ENCODE measurements around the gene AUNIP. TPM values are rescaled to one million over a fixed set of nuclear protein-coding genes. Genes with fewer than 3 reads are reported as not detected.

The AUNIP gene
- total RNA-seq, 1 experiment from 2014 or later, result 12.1 TPM

DNA sequence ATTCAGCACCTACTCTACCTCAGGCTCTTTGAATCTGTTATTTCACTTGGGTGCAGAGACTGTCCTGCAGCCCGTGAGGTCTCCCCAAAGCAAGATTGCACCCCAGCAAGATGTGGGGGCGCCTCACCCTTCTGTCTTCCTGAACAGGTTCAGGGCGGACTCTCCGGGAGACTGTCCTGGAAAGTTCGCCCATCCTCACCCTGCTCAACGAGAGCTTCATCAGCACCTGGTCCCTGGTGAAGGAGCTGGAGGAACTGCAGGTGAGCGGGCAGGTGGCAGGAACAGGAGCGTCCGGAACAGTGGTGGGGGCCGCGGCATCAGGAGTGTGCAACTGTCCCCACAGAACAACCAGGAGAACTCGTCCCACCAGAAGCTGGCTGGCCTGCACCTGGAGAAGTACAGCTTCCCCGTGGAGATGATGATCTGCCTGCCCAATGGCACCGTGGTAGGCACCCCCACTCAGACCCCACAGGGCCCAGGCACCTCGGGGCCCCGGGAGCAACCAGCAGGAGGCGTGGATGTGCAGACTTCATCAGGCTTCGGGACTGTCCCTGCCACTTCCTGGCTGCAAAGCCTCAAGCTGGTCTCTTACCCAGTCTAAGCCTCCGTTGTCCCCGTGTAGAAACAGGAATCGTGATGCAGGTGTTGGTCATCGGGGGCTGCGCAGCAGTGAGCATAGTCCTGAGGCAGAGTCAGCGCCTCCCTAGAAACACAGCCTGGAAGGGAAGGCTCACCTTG, 45.4 kb downstream of the AUNIP start:
- TF ChIP-seq, protein P1, sequence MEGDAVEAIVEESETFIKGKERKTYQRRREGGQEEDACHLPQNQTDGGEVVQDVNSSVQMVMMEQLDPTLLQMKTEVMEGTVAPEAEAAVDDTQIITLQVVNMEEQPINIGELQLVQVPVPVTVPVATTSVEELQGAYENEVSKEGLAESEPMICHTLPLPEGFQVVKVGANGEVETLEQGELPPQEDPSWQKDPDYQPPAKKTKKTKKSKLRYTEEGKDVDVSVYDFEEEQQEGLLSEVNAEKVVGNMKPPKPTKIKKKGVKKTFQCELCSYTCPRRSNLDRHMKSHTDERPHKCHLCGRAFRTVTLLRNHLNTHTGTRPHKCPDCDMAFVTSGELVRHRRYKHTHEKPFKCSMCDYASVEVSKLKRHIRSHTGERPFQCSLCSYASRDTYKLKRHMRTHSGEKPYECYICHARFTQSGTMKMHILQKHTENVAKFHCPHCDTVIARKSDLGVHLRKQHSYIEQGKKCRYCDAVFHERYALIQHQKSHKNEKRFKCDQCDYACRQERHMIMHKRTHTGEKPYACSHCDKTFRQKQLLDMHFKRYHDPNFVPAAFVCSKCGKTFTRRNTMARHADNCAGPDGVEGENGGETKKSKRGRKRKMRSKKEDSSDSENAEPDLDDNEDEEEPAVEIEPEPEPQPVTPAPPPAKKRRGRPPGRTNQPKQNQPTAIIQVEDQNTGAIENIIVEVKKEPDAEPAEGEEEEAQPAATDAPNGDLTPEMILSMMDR (IDR thresholded peaks at IDR 0.05 in 2 of 3, conservative IDR thresholded peaks at IDR 0.05 in 1 of 3; ENCODE audit: borderline replicate concordance in 1 of 3, insufficient read depth in 1 of 3, low read depth in 2 of 3, low read length in 2 of 3), result 0 out of 6 replicates have a peak, but pooled peaks of 2 of the 3 experiments have one; percentile 4 to 17
- no peak for TF ChIP-seq SP1 (IDR thresholded peaks at IDR 0.05; ENCODE audit: low read depth)
- H2AFZ ChIP-seq (ENCODE audit: low read depth, low read length, poor library complexity, severe bottlenecking), result no peak overlapping the region
- H3K9ac ChIP-seq (ENCODE audit: low read length), result no peak overlapping the region
- peaks cover 15 to 19% of the 10 kb centered on the region in 2 experiments; a peak in 3 of 4 replicates for H3K4me1 ChIP-seq (ENCODE audit: control insufficient read depth in 1 of 2, insufficient read depth in 2 of 2, low read length in 2 of 2)
- ATAC-seq (no peak), DNase-seq (ENCODE audit: low read depth, low spot score) (no peak)
- CTCF ChIA-PET, result no interaction called here
- H3K36me3 ChIP-seq (ENCODE audit: control insufficient read depth in 1 of 2, insufficient read depth in 2 of 2, low read length in 2 of 2), result no peaks in the 10 kb centered on the region; a peak in 1 of 4 replicates
- no peaks in the 10 kb centered on the region for H4K20me1 ChIP-seq (ENCODE audit: insufficient read depth)
- no peaks in the 10 kb centered on the region for H3K9me3 ChIP-seq (ENCODE audit: control insufficient read depth in 1 of 2, insufficient read depth in 1 of 2, low read depth in 1 of 2, low read length in 2 of 2)
- H3K27ac ChIP-seq (ENCODE audit: low read depth, low read length), result no peak overlapping the region
- POLR2A ChIA-PET, result no interaction called here
- H3K79me2 ChIP-seq (ENCODE audit: insufficient read depth, low read length), result no peaks in the 10 kb centered on the region
- H3K4me2 ChIP-seq (ENCODE audit: low read length), result no peak overlapping the region
- H3K27me3 ChIP-seq (ENCODE audit: insufficient read depth, low read length), result no peaks in the 10 kb centered on the region
- BruUV-seq (replicated peaks), result no TSS peak
- no peaks in the 10 kb centered on the region for H3K9me2 ChIP-seq (ENCODE audit: insufficient read depth)
- RAD21 ChIA-PET (ENCODE audit: low non-redundant PET in 1 of 2, low total read pairs in 2 of 2, uncharacterized antibody in 2 of 2, unreplicated experiment in 2 of 2), result no interaction called here
- intact Hi-C loops (cut with micrococcal nuclease), result loop anchor here (10.0 kb wide), 1 partner anchor 559 kb away; no protein-coding TSS in a partner anchor
- H3K4me3 ChIP-seq (replicated peaks in 1 of 2; ENCODE audit: low read depth in 1 of 2, low read length in 2 of 2), result no peak overlapping the region

DNA sequence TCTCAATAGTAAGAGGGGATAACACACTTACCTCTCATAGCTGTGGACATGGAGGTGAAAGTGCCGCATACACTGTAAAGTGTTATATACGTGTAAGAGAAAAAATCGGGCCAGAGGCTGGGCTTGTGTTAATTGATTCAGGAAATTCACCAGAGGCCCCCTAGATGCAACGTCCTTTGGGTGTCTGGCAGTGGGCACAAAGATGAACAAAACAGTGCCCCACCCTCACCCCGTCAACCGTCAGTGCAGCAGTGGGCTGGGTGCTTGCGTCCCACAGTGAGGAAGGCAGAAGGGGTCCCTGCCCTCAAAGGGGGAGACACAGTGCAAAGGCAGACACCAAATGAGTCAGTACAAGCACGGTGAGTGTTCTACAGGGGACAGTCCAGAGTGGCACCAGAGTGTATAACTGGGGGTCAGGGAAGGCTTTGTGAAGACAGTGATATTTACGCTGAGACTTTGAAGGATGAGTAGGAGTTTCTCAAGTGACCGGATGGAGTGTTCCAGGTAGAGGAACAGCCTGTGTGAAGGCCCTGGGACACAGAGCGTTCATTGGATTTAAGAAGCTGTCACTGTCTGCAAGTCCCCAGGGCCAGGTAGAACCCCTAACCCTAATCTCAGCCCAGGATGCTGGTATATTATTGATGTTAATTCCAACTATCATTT, 46.1 kb downstream of the AUNIP start:
- Histone ChIP-seq H3K79me2 (ENCODE audit: insufficient read depth, low read length) (no peaks in the 10 kb centered on the region), H3K36me3 (ENCODE audit: control insufficient read depth in 1 of 2, insufficient read depth in 2 of 2, low read length in 2 of 2) (no peaks in the 10 kb centered on the region; a peak in 1 of 4 replicates), H4K20me1 (ENCODE audit: insufficient read depth) (no peaks in the 10 kb centered on the region), H3K4me3 (replicated peaks in 1 of 2; ENCODE audit: low read depth in 1 of 2, low read length in 2 of 2) (no peak overlapping the region), H3K27me3 (ENCODE audit: insufficient read depth, low read length) (no peaks in the 10 kb centered on the region), H3K9ac (ENCODE audit: low read length) (no peak overlapping the region), H3K4me2 (ENCODE audit: low read length) (no peak overlapping the region), H3K9me2 (ENCODE audit: insufficient read depth) (no peaks in the 10 kb centered on the region), H3K9me3 (ENCODE audit: control insufficient read depth in 1 of 2, insufficient read depth in 1 of 2, low read depth in 1 of 2, low read length in 2 of 2) (no peaks in the 10 kb centered on the region), H3K4me1 (ENCODE audit: control insufficient read depth in 1 of 2, insufficient read depth in 2 of 2, low read length in 2 of 2) (peaks cover 8 to 12% of the 10 kb centered on the region in 2 experiments; a peak in 3 of 4 replicates), H3K27ac (ENCODE audit: low read depth, low read length) (no peak overlapping the region), H2AFZ (ENCODE audit: low read depth, low read length, poor library complexity, severe bottlenecking) (no peak overlapping the region)
- ATAC-seq (no peak), DNase-seq (ENCODE audit: low read depth, low spot score) (no peak)
- BruUV-seq (replicated peaks), result no TSS peak
- ChIA-PET RAD21 (ENCODE audit: low non-redundant PET in 1 of 2, low total read pairs in 2 of 2, uncharacterized antibody in 2 of 2, unreplicated experiment in 2 of 2) (no interaction called here), POLR2A (no interaction called here), CTCF (no interaction called here)
- intact Hi-C loops (cut with micrococcal nuclease), result loop anchor here (10.0 kb wide), 1 partner anchor 558 kb away; no protein-coding TSS in a partner anchor
- TF ChIP-seq SP1 (IDR thresholded peaks at IDR 0.05; ENCODE audit: low read depth), result no peak
- no peak for TF ChIP-seq JUND (IDR thresholded peaks at IDR 0.05)
- no peak for TF ChIP-seq CEBPB (IDR thresholded peaks at IDR 0.05; ENCODE audit: low read depth)
- TF ChIP-seq RAD21 (IDR thresholded peaks at IDR 0.05; ENCODE audit: low read depth), result no peak
- TF ChIP-seq, protein P1 (IDR thresholded peaks at IDR 0.05 in 2 of 3, conservative IDR thresholded peaks at IDR 0.05 in 1 of 3; ENCODE audit: borderline replicate concordance in 1 of 3, insufficient read depth in 1 of 3, low read depth in 2 of 3, low read length in 2 of 3), result no peak
- TF ChIP-seq TCF7L2 (IDR thresholded peaks at IDR 0.05; ENCODE audit: borderline replicate concordance, extremely low read depth, insufficient read depth, insufficient read length), result no peak
- TF ChIP-seq ZNF274 (IDR thresholded peaks at IDR 0.05; ENCODE audit: low read depth, low read length), result no peak
- no peak for TF ChIP-seq SIN3A (IDR thresholded peaks at IDR 0.05; ENCODE audit: low read depth)
- TF ChIP-seq SRF (IDR thresholded peaks at IDR 0.05; ENCODE audit: low read depth), result no peak
- no peak for TF ChIP-seq POLR2AphosphoS5 (IDR thresholded peaks at IDR 0.05; ENCODE audit: low read depth, low read length)
- TF ChIP-seq EZH2 (IDR thresholded peaks at IDR 0.05), result no peak

All from HCT116 (cell line).